Testis (tissue), 3 donors: ENCODE measurements around the gene TBKBP1. TPM values are rescaled to one million over a fixed set of nuclear protein-coding genes. Genes with fewer than 3 reads are reported as not detected.

Experiments
- DNase-seq: peaks from one replicate; pipeline ENCODE4 v3.0.0-alpha.2; 2019
- H3K27ac ChIP-seq, 2 donors: fragments of 200-600 bp; sonication (generic); one replicate each; pipeline ENCODE4 v1.5.1; 2019
- H3K27me3 ChIP-seq: fragments of 200-600 bp; sonication (generic); one replicate; pipeline ENCODE4 v1.5.1; 2019
- H3K36me3 ChIP-seq: fragments of 200-600 bp; sonication (generic); one replicate; pipeline ENCODE4 v1.5.1; 2017; ENCODE audit warnings: low read depth; ENCODE audit errors: missing control alignments
- H3K4me1 ChIP-seq: fragments of 200-600 bp; sonication (generic); one replicate; pipeline ENCODE4 v1.5.1; 2019
- H3K4me3 ChIP-seq, 2 donors: fragments of 200-600 bp; sonication (generic); one replicate each; pipeline ENCODE4 v1.5.1; 2017 to 2019
- H3K9me3 ChIP-seq: fragments of 200-600 bp; sonication (generic); one replicate; pipeline ENCODE4 v1.5.1; 2017
- POLR2A ChIP-seq: fragments of 450-650 bp; IDR thresholded peaks from one replicate; pipeline ENCODE4 v1.6.1; 2017; ENCODE audit warnings: antibody characterized with exemption, mild to moderate bottlenecking, moderate library complexity
- WGBS, 2 donors: methylation state at CpG; one replicate each; pipeline ENCODE4 v1.1.5; 2018; 5-methylcytosine and 5-hydroxymethylcytosine counted together
- intact Hi-C: fragments of 100-400 bp; cut with DNase I; formaldehyde crosslinking; loops from one replicate; pipeline ENCODE4 v1.15.1; 2023; ENCODE audit warnings: low total_unique reads
- polyA plus RNA-seq: library from polyadenylated mRNA; stranded (reverse); fragments of 350-450 nt; fragmentation: Illumina TruSeq; extraction: RNeasy Lipid Tissue Mini Kit (QIAGEN cat#74804); gene quantifications from one replicate; pipeline ENCODE4 v1.2.3, GENCODE V29; 2014; ENCODE audit warnings: low read depth, low replicate concordance; ENCODE audit not compliant: insufficient read depth
- total RNA-seq, 2 donors: library from RNA; depleted of rRNA; stranded (reverse); fragments of >200 nt; gene quantifications; one replicate each; pipeline ENCODE4 v1.2.3, GENCODE V29; 2016
- TF ChIP-seq, protein P1 (sequence below), 3 experiments: fragments of 450-650 bp in 2 of 3; fragments of 200-600 bp in 1 of 3; sonication (generic) in 1 of 3; IDR thresholded peaks; one replicate each; pipeline ENCODE4 v1.5.1; 2016 to 2019; ENCODE audit warnings: antibody characterized with exemption in 3 of 3, mild to moderate bottlenecking in 2 of 3, moderate library complexity in 1 of 3

TBKBP1 gene
- total and polyA plus RNA-seq, 3 donors from 2014 or later, result 21.9 to 23.3 (median 23.3) TPM

DNA sequence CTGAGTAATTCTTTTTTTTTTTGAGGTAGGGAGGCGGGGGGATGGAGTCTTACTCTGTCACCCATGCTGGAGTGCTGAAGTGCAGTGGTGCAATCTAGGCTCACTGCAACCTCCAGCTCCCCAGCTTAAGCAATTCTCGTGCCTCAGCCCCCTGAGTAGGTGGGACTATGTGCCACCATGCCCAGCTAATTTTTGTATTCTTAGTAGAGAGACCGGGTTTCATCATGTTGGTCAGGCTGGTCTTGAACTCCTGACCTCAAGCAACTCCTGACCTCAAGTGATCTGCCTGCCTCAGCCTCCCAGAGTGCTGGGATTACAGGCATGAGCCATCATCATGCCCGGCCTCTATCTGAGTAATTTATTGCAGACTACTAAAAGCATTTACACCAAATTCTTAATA, 24.9 kb upstream of the TBKBP1 start:
- Histone ChIP-seq H3K9me3 (no peaks in the 10 kb centered on the region), H3K4me1 (no peaks in the 10 kb centered on the region), H3K27ac (no peak overlapping the region), H3K4me3 (no peak overlapping the region), H3K27me3 (no peaks in the 10 kb centered on the region), H3K36me3 (no peaks in the 10 kb centered on the region)
- no peak for DNase-seq
- intact Hi-C loops, result no loop called here
- no peak for TF ChIP-seq POLR2A
- TF ChIP-seq, protein P1, sequence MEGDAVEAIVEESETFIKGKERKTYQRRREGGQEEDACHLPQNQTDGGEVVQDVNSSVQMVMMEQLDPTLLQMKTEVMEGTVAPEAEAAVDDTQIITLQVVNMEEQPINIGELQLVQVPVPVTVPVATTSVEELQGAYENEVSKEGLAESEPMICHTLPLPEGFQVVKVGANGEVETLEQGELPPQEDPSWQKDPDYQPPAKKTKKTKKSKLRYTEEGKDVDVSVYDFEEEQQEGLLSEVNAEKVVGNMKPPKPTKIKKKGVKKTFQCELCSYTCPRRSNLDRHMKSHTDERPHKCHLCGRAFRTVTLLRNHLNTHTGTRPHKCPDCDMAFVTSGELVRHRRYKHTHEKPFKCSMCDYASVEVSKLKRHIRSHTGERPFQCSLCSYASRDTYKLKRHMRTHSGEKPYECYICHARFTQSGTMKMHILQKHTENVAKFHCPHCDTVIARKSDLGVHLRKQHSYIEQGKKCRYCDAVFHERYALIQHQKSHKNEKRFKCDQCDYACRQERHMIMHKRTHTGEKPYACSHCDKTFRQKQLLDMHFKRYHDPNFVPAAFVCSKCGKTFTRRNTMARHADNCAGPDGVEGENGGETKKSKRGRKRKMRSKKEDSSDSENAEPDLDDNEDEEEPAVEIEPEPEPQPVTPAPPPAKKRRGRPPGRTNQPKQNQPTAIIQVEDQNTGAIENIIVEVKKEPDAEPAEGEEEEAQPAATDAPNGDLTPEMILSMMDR (IDR thresholded peaks at IDR 0.05), result no peak
- WGBS, 2 donors, result 83 to 88% methylated on average over 4 of the region's 4 CpGs

DNA sequence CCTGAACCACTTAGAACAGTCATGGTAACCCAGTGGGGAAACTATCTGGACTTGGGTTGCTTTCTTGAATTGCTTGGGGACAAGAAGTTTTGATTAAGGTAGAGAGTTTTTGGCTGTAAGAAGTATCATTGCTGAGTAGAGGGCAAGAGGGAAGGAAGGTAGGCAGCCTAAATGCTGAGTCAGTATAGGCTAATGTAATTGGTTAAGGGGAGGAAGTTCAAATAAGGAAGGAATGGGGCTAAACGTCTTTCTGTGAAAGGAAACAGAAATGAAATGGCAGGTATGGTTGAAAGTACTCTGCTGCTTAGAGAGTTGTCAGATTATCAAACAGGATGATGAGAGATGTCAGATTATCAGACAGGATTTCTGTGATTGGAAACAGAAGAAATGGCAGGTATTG, 23.9 kb upstream of the TBKBP1 start:
- DNase-seq, result no peak
- no peak overlapping the region for H3K27ac ChIP-seq
- H3K27me3 ChIP-seq, result no peaks in the 10 kb centered on the region
- intact Hi-C loops, result no loop called here
- H3K4me3 ChIP-seq, result no peak overlapping the region
- H3K36me3 ChIP-seq, result no peaks in the 10 kb centered on the region
- WGBS, 2 donors, result 34 to 47% methylated on average over 1 of the region's 1 CpG
- H3K4me1 ChIP-seq, result no peaks in the 10 kb centered on the region
- H3K9me3 ChIP-seq, result no peaks in the 10 kb centered on the region
- TF ChIP-seq, protein P1 (IDR thresholded peaks at IDR 0.05), result no peak
- TF ChIP-seq POLR2A, result no peak

DNA sequence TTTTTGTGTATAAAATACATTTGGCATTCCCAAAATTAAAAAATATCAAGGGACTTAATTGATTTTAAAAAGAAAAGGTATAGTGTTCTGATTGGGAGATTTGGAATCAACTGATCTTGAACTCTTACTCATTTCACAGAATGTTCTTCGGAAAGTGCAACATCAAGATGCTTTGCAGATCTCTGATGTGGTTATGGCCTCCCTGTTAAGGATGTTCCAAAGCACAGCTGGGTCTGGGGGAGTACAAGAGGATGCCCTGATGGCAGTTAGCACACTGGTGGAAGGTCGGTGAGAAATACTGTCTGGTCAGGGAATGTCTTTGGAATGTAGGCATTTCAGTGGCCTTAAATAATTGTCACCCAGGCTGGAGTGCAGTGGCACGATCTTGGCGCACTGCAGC, 19.5 kb upstream of the TBKBP1 start:
- WGBS, 2 donors, result 54 to 60% methylated on average over 4 of the region's 4 CpGs
- no peaks in the 10 kb centered on the region for H3K9me3 ChIP-seq
- no peak overlapping the region for H3K4me3 ChIP-seq
- DNase-seq, result no peak
- H3K27ac ChIP-seq, result no peak overlapping the region
- intact Hi-C loops, result no loop called here
- no peaks in the 10 kb centered on the region for H3K36me3 ChIP-seq
- TF ChIP-seq, protein P1 (IDR thresholded peaks at IDR 0.05), result no peak
- TF ChIP-seq POLR2A, result no peak
- H3K4me1 ChIP-seq, result no peaks in the 10 kb centered on the region
- H3K27me3 ChIP-seq, result no peaks in the 10 kb centered on the region

DNA sequence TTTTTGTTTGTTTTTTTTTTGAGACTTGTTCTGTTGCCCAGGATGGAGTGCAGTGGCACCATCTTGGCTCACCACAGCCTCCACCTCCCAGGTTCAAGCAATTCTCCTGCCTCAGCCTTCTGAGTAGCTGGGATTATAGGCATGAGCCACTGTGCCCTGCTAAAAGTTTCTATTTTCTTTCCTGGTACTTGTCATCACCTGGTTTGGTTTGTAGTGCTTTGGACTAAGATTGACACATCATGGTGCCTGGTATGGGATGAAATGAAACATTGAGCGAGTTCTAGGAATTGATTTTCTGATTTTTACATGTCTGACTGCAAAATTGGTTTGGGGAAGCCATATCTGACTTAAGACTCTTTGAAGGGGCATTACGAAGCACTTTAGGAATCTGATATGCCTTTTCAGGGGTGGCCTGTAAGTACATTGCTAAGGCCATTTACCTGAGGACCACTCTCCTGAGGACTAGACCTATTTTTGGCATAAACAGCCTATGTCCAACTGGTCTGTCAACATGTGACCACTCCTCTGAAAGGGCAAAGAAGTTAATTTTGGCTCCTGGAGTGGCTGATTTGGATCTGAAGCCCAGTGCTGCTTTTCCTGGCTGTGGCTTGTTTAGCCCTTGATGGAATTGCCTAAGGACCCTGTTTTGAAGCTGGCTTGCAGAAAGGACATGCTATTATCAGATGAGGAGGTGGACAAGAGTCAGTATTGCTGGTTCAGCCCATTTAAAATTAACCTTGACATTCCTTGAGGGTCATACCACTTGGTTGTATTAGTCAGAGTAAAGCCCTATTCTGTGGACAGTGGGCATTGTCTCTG, 18.4 kb upstream of the TBKBP1 start:
- TF ChIP-seq POLR2A, result no peak
- TF ChIP-seq, protein P1 (IDR thresholded peaks at IDR 0.05), result no peak
- no peak overlapping the region for H3K27ac ChIP-seq
- no peaks in the 10 kb centered on the region for H3K27me3 ChIP-seq
- WGBS, 2 donors, result 91 to 93% methylated on average over 2 of the region's 2 CpGs
- intact Hi-C loops, result no loop called here
- no peak for DNase-seq
- no peaks in the 10 kb centered on the region for H3K9me3 ChIP-seq
- no peaks in the 10 kb centered on the region for H3K36me3 ChIP-seq
- H3K4me1 ChIP-seq, result no peaks in the 10 kb centered on the region
- H3K4me3 ChIP-seq, result no peak overlapping the region

DNA sequence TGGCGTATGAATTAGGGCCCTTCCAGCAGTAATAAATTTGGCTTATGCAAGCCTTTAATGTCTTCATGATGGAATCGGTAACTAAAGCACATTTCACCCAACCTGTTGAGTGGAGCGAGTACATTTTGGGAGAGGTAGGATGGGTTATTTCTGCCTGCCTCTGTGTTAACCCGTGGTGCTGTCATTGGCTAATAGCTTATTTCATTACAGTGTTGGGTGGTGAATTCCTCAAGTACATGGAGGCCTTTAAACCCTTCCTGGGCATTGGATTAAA, 17.8 kb upstream of the TBKBP1 start:
- Histone ChIP-seq H3K36me3 (no peaks in the 10 kb centered on the region), H3K9me3 (no peaks in the 10 kb centered on the region), H3K27ac (no peak overlapping the region), H3K27me3 (no peaks in the 10 kb centered on the region), H3K4me1 (no peaks in the 10 kb centered on the region), H3K4me3 (no peak overlapping the region)
- no peak for DNase-seq
- TF ChIP-seq POLR2A, result no peak
- TF ChIP-seq, protein P1 (IDR thresholded peaks at IDR 0.05), result no peak
- 88 to 91% methylated on average over 4 of the region's 4 CpGs for WGBS, 2 donors
- intact Hi-C loops, result no loop called here
